ENCODE results near the gene POC1A. TPM values are rescaled to one million over a fixed set of nuclear protein-coding genes. Genes with fewer than 3 reads are reported as not detected.

POC1A gene
- total RNA-seq, 2 experiments from 2014 or later: 21.2 to 23.5 TPM

DNA sequence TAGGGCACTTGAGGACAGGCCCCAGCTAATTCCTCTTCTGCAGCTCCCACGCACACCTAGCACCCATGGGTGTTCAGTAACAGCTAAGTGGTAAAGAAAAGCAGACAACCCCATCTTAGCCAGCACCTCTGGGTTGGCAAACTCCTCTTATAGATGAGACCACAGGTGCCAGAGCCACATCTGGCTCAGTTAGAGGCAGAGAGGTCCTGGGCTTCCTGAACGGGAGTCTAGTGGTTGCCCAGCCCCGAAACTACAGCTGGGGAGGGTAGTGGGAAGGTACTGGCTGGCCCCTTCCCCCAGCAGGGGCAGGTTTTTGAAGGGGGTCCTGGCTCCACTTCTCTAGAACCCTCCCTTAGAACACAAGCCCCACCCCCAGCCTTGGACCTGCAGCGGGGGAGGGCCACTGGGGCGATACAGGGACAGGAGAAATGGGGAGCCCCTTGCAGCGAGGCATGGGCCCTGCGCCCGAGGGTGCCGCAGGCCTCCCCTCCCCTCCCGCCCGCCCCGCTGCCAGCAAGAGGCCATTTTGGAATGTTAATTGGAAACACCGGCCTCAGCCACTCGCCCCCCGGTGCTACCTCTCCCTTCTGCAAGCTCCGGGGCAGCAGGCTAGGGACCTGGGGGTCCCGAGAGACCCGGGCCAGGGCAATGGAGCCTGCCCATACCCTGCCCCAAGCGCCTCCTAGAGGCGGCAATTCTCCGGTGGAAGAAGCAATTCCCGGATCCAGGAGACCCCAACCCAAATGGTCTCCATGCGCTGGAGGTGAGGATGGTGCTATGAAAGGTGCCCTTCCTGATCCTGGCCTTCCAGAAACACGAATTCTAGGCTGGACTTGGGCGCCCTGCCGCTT is 99.3 kb downstream of the POC1A start:
- Mint-ChIP-seq H3K36me3 (ENCODE audit: low read depth) (peaks cover 31% of the 10 kb centered on the region), H3K27me3 (no peaks in the 10 kb centered on the region), H3K9me3 (no peaks in the 10 kb centered on the region), H3K4me1 (ENCODE audit: low read depth) (peaks cover 47% of the 10 kb centered on the region), H3K4me3 (peak overlapping the region; percentile 86), H3K27ac (peak overlapping the region; percentile 93)
- ChIA-PET POLR2A (interaction anchor here (0.9 to 3.5 kb wide), 16 partner anchors 9 to 101 kb away, joined by 3 to 19 read pairs (median 5); partner anchors contain the start of genes ABHD14A, ABHD14B, POC1A and RPL29), CTCF (interaction anchor here (1.0 to 8.0 kb wide), 12 partner anchors 12 to 113 kb away, joined by 3 to 74 read pairs (median 6); partner anchors contain the start of genes PARP3, POC1A and RRP9)
- TF ChIP-seq, protein P1, sequence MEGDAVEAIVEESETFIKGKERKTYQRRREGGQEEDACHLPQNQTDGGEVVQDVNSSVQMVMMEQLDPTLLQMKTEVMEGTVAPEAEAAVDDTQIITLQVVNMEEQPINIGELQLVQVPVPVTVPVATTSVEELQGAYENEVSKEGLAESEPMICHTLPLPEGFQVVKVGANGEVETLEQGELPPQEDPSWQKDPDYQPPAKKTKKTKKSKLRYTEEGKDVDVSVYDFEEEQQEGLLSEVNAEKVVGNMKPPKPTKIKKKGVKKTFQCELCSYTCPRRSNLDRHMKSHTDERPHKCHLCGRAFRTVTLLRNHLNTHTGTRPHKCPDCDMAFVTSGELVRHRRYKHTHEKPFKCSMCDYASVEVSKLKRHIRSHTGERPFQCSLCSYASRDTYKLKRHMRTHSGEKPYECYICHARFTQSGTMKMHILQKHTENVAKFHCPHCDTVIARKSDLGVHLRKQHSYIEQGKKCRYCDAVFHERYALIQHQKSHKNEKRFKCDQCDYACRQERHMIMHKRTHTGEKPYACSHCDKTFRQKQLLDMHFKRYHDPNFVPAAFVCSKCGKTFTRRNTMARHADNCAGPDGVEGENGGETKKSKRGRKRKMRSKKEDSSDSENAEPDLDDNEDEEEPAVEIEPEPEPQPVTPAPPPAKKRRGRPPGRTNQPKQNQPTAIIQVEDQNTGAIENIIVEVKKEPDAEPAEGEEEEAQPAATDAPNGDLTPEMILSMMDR (IDR thresholded peaks at IDR 0.05): no peak
- DNase-seq: peak; percentile 51
- no peak for ATAC-seq
- intact Hi-C loops (cut with micrococcal nuclease): loop anchor here (5.0 kb wide), 1 partner anchor 53 kb away; no protein-coding TSS in a partner anchor

DNA sequence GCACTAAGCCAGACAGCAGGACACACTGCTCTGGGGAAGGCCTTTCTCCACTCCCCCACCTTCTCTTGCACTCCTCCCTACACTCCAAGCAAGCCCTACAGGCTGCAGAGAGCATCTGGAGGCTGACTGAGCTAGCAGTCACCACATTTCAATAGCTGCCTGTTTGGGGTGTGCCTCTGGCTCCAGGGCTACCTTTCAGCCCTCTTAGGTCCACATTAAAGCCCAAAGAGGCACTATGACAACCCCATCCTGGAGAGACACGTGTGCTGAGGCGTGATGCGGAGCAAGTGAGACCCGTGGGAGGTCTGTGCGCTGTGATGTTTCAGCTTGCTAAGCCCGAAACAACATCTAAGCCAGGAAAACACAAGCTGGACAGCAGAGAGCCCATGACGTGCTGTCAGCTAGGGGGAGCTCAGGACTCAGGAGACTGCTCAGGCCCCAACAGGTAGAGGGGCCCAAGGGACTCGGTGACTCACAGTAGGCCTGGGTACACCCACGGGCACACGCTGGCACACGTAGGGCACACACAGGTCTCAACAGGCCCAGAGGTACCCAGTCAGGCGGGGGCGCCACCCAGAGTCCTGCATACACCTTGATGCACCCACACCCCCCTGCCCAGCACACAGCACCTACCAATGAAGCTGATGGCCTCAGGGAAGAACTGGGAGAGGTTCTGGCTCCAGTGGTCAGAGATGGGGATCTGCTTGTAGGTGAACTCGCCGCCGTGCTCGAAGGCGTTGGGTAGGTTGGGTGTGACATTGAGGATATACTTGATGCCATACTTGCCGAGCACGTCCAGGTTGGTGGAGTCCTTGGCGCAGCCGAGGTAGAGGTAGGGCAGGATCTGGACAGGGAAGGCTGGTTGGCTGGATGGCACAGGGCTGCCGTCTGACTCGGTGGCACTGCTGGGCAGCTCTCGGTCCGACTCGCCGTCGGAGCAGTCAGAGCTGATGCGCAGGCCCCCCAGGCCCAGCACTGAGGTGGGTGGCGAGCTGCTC is 100.6 kb downstream of the POC1A start:
- Mint-ChIP-seq H3K27me3 (no peaks in the 10 kb centered on the region), H3K4me1 (ENCODE audit: low read depth) (peaks cover 54% of the 10 kb centered on the region), H3K4me3 (peak overlapping the region; percentile 86), H3K36me3 (ENCODE audit: low read depth) (peaks cover 35% of the 10 kb centered on the region), H3K27ac (peak overlapping the region; percentile 93), H3K9me3 (no peaks in the 10 kb centered on the region)
- intact Hi-C loops (cut with micrococcal nuclease): loop anchor here (5.0 kb wide), 1 partner anchor 51 kb away; no protein-coding TSS in a partner anchor
- ATAC-seq (peak; percentile 14), DNase-seq (peak; percentile 72)
- CTCF ChIA-PET: interaction anchor here (0.5 to 8.0 kb wide), 18 partner anchors 8 to 286 kb away, joined by 3 to 74 read pairs (median 5); partner anchors contain the start of genes ABHD14A, ABHD14B, PARP3 and POC1A
- POLR2A ChIA-PET: interaction anchor here (0.6 to 2.8 kb wide), 11 partner anchors 13 to 191 kb away, joined by 3 to 7 read pairs (median 5); partner anchors contain the start of genes ABHD14A, ABHD14B, PPM1M and RPL29
- TF ChIP-seq, protein P1 (IDR thresholded peaks at IDR 0.05): no peak

- DNase-seq: peak; percentile 50
These were observed 101.4 kb downstream of the POC1A start for GRCh38 chr3:52052831-52053306.

DNA sequence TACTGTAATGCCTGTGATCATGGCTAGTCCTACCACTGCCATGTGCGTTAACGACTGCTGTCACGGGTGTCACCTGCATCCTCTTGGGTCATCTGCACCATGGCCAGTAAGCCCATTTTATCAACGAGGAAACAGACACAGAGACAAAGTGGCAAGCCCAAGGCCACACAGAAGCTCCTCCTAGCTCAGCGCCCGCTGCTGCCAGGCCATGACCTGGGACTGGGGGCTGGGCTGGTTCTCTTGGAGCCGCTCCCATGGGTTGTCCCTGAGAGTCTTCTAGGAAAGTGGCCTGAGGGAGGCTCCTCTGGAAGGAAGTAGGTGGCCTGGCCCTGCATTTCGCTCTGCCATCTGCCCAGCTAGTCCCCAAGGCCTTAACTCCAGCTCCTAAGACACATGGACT is 102.8 kb downstream of the POC1A start:
- DNase-seq (no peak), ATAC-seq (no peak)
- Mint-ChIP-seq H3K27me3 (no peaks in the 10 kb centered on the region), H3K27ac (peak overlapping the region; percentile 93), H3K36me3 (ENCODE audit: low read depth) (peaks cover 35% of the 10 kb centered on the region), H3K4me1 (ENCODE audit: low read depth) (peaks cover 49% of the 10 kb centered on the region), H3K4me3 (no peak overlapping the region), H3K9me3 (no peaks in the 10 kb centered on the region)
- ChIA-PET CTCF (interaction anchor here (1.2 to 8.0 kb wide), 5 partner anchors 9 to 110 kb away, joined by 3 to 74 read pairs (median 37); partner anchors contain the start of genes PARP3 and RRP9), POLR2A (interaction anchor here (0.8 to 1.9 kb wide), 5 partner anchors 10 to 189 kb away, joined by 3 to 5 read pairs (median 3); partner anchors contain the start of gene RPL29)
- TF ChIP-seq, protein P1 (IDR thresholded peaks at IDR 0.05): no peak
- intact Hi-C loops (cut with micrococcal nuclease): loop anchor here (5.0 kb wide), 1 partner anchor 49 kb away; no protein-coding TSS in a partner anchor

More at GRCh38 chr3:52052831-52053306, 101.4 kb downstream of the POC1A start:
- intact Hi-C loops (cut with micrococcal nuclease): loop anchor here (5.0 kb wide), 1 partner anchor 51 kb away; no protein-coding TSS in a partner anchor
- H3K4me3 Mint-ChIP-seq: peak overlapping the region; percentile 86
- no peak for ATAC-seq
- peaks cover 35% of the 10 kb centered on the region for H3K36me3 Mint-ChIP-seq (ENCODE audit: low read depth)
- POLR2A ChIA-PET: interaction anchor here (0.6 to 2.8 kb wide), 10 partner anchors 12 to 226 kb away, joined by 3 to 7 read pairs (median 4); partner anchors contain the start of genes PPM1M, RPL29 and WDR82
- H3K27ac Mint-ChIP-seq: peak overlapping the region; percentile 93
- TF ChIP-seq, protein P1 (IDR thresholded peaks at IDR 0.05): no peak
- no peaks in the 10 kb centered on the region for H3K27me3 Mint-ChIP-seq
- CTCF ChIA-PET: interaction anchor here (0.6 to 8.0 kb wide), 14 partner anchors 9 to 111 kb away, joined by 3 to 74 read pairs (median 6); partner anchors contain the start of genes ABHD14A, ABHD14B, PARP3 and RPL29
- peaks cover 52% of the 10 kb centered on the region for H3K4me1 Mint-ChIP-seq (ENCODE audit: low read depth)
- H3K9me3 Mint-ChIP-seq: no peaks in the 10 kb centered on the region
